SU-DHL-6 (cell line): Measurements from ENCODE around the gene ACAA2.

Source experiments
- H2AFZ ChIP-seq: fragments of 200-600 bp; sonication (generic); 2 replicates; pipeline ENCODE4 v1.6.1; 2014; ENCODE audit warnings: low read depth, mild to moderate bottlenecking, moderate library complexity, mixed read lengths, antibody characterized with exemption, low read length; ENCODE audit not compliant: severe bottlenecking
- H3F3A ChIP-seq: fragments of 200-600 bp; shearing (Covaris generic); 2 replicates; pipeline ENCODE4 v1.6.0; 2016; ENCODE audit warnings: antibody characterized with exemption, mild to moderate bottlenecking; ENCODE audit not compliant: insufficient read depth
- H3K27ac ChIP-seq: fragments of 200-600 bp; sonication (generic); 2 replicates; pipeline ENCODE4 v1.5.1; 2016; ENCODE audit warnings: low read depth, mild to moderate bottlenecking, low read length, moderate library complexity, mixed read lengths
- H3K27me3 ChIP-seq: fragments of 200-600 bp; sonication (generic), shearing (Covaris generic); 2 replicates; pipeline ENCODE4 v1.6.0; 2014; ENCODE audit warnings: mild to moderate bottlenecking, low read length
- H3K36me3 ChIP-seq: fragments of 200-600 bp; sonication (generic); 2 replicates; pipeline ENCODE4 v1.6.1; 2014; ENCODE audit warnings: mild to moderate bottlenecking, low read length, mixed read lengths
- H3K4me2 ChIP-seq: fragments of 300-600, 200-600 bp; shearing (Covaris generic), sonication (generic); 2 replicates; pipeline ENCODE4 v1.6.0; 2014; ENCODE audit warnings: low read length, low read depth, mild to moderate bottlenecking; ENCODE audit not compliant: poor library complexity, severe bottlenecking
- H3K4me3 ChIP-seq: fragments of 200-600 bp; sonication (generic); 2 replicates; pipeline ENCODE4 v1.5.1; 2014; ENCODE audit warnings: antibody characterized with exemption, low read length, mild to moderate bottlenecking, mixed read lengths; ENCODE audit not compliant: insufficient read depth, poor library complexity, severe bottlenecking
- H3K79me2 ChIP-seq: fragments of 200-600 bp; sonication (generic); 2 replicates; pipeline ENCODE4 v1.6.1; 2014; ENCODE audit warnings: mild to moderate bottlenecking, low read length, moderate library complexity; ENCODE audit not compliant: insufficient read depth
- H3K9ac ChIP-seq: fragments of 200-600 bp; sonication (generic); 2 replicates; pipeline ENCODE4 v1.7.0; 2014; ENCODE audit warnings: mild to moderate bottlenecking, low read length
- H3K9me2 ChIP-seq: fragments of 200-600 bp; sonication (generic); replicated peaks from 2 replicates; pipeline ENCODE4 v1.6.1; 2014; ENCODE audit warnings: low read length; ENCODE audit not compliant: insufficient read depth
- H3K9me3 ChIP-seq: fragments of 200-600 bp; sonication (generic); 2 replicates; pipeline ENCODE4 v1.6.1; 2014; ENCODE audit warnings: low read length, mixed read lengths; ENCODE audit not compliant: insufficient read depth
- H4K20me1 ChIP-seq: fragments of 200-600 bp; sonication (generic); 2 replicates; pipeline ENCODE4 v1.6.1; 2014; ENCODE audit warnings: low read depth, mild to moderate bottlenecking, antibody characterized with exemption, low read length, moderate library complexity, mixed read lengths
- CTCF ChIP-seq: fragments of 200-600 bp; sonication (generic); IDR thresholded peaks from one replicate; pipeline ENCODE4 v1.5.1; 2017; ENCODE audit warnings: antibody characterized with exemption, mild to moderate bottlenecking, low read length, moderate library complexity; ENCODE audit not compliant: insufficient read depth, poor library complexity, severe bottlenecking
- EZH2phosphoT487 ChIP-seq: fragments of 200-600 bp; sonication (generic), shearing (Covaris generic); conservative IDR thresholded peaks from 2 replicates; pipeline ENCODE4 v1.6.1; 2018; ENCODE audit warnings: mild to moderate bottlenecking, antibody characterized with exemption, low read length, moderate library complexity, mixed read lengths

ACAA2 gene

GRCh38 chr18:49841236-49842217 is 28.2 kb upstream of the ACAA2 start:
- no peaks in the 10 kb centered on the region for H3K9me3 ChIP-seq
- H3K9ac ChIP-seq, result no peak overlapping the region
- H2AFZ ChIP-seq, result no peak overlapping the region
- H3F3A ChIP-seq, result no peaks in the 10 kb centered on the region
- H4K20me1 ChIP-seq, result no peaks in the 10 kb centered on the region
- H3K4me3 ChIP-seq, result no peak overlapping the region
- no peak overlapping the region for H3K4me2 ChIP-seq
- no peak overlapping the region for H3K27ac ChIP-seq
- no peaks in the 10 kb centered on the region for H3K36me3 ChIP-seq
- H3K27me3 ChIP-seq, result no peaks in the 10 kb centered on the region
- TF ChIP-seq EZH2phosphoT487 (no peak), CTCF (no peak)
- no peaks in the 10 kb centered on the region for H3K79me2 ChIP-seq
- H3K9me2 ChIP-seq, result no peaks in the 10 kb centered on the region

GRCh38 chr18:49839012-49839411 is 25.7 kb upstream of the ACAA2 start:
- Histone ChIP-seq H3K79me2 (no peaks in the 10 kb centered on the region), H3F3A (no peaks in the 10 kb centered on the region), H3K9me2 (no peaks in the 10 kb centered on the region), H4K20me1 (no peaks in the 10 kb centered on the region), H3K9me3 (no peaks in the 10 kb centered on the region), H2AFZ (no peak overlapping the region), H3K27ac (no peak overlapping the region), H3K4me2 (no peak overlapping the region), H3K36me3 (no peaks in the 10 kb centered on the region), H3K4me3 (no peak overlapping the region), H3K27me3 (no peaks in the 10 kb centered on the region), H3K9ac (no peak overlapping the region)
- TF ChIP-seq EZH2phosphoT487, result no peak
- TF ChIP-seq CTCF, result no peak

GRCh38 chr18:49838381-49838780 is 25.0 kb upstream of the ACAA2 start:
- H3K27ac ChIP-seq, result no peak overlapping the region
- H3K9me3 ChIP-seq, result no peaks in the 10 kb centered on the region
- no peak overlapping the region for H2AFZ ChIP-seq
- H4K20me1 ChIP-seq, result no peaks in the 10 kb centered on the region
- no peaks in the 10 kb centered on the region for H3K9me2 ChIP-seq
- H3K36me3 ChIP-seq, result no peaks in the 10 kb centered on the region
- H3K27me3 ChIP-seq, result no peaks in the 10 kb centered on the region
- TF ChIP-seq EZH2phosphoT487, result no peak
- no peak for TF ChIP-seq CTCF
- H3K4me2 ChIP-seq, result no peak overlapping the region
- H3F3A ChIP-seq, result no peaks in the 10 kb centered on the region
- no peak overlapping the region for H3K4me3 ChIP-seq
- no peak overlapping the region for H3K9ac ChIP-seq
- H3K79me2 ChIP-seq, result no peaks in the 10 kb centered on the region
